H1 (cell line): ENCODE data around the gene PSMB11. TPM values are rescaled to one million over a fixed set of nuclear protein-coding genes. Genes with fewer than 3 reads are reported as not detected.

Experiments
- CTCF ChIA-PET: fragments of 300-600 bp; sonication (Branson Sonifier 250); formaldehyde crosslinking; loops from one replicate; lab custom pipeline; 2021; ENCODE audit not compliant: partially characterized antibody; lab: Charles Lee
- POLR2A ChIA-PET: fragments of 300-600 bp; sonication (Branson Sonifier 250); formaldehyde crosslinking; loops from one replicate; lab custom pipeline; 2021; ENCODE audit warnings: inconsistent platforms; ENCODE audit not compliant: partially characterized antibody; lab: Charles Lee
- DNase-seq, 2 experiments: peaks; one replicate each; pipeline versions ENCODE4 v3.0.0 to v3.0.0-alpha.2; 2010 to 2022; ENCODE audit warnings: low spot score in 2 of 2, low read depth in 1 of 2, mixed read lengths in 1 of 2
- FAIRE-seq: peaks from 2 replicates; lab custom pipeline; 2011; peaks lifted over from hg19 to GRCh38; lab: Jason Lieb, UNC
- H2AFZ ChIP-seq: 2 replicates; pipeline ENCODE4 v1.8.1; 2012; ENCODE audit warnings: low read length, inconsistent platforms
- H2AK5ac ChIP-seq: 2 replicates; pipeline ENCODE4 v1.6.1; 2013; ENCODE audit warnings: low read depth, low read length
- H2BK120ac ChIP-seq: replicated peaks from 2 replicates; pipeline ENCODE3; 2013; ENCODE audit warnings: low read depth, low read length, inconsistent platforms
- H2BK12ac ChIP-seq: 2 replicates; pipeline ENCODE4 v1.6.1; 2013; ENCODE audit warnings: low read depth, low read length
- H2BK15ac ChIP-seq: 2 replicates; pipeline ENCODE4 v1.6.1; 2013; ENCODE audit warnings: low read length
- H2BK20ac ChIP-seq: 2 replicates; pipeline ENCODE4 v1.6.1; 2013; ENCODE audit warnings: low read length
- H2BK5ac ChIP-seq: 2 replicates; pipeline ENCODE4 v1.6.1; 2013; ENCODE audit warnings: low read depth, low read length
- H3K14ac ChIP-seq: 2 replicates; pipeline ENCODE4 v1.6.1; 2013; ENCODE audit warnings: inconsistent platforms; ENCODE audit not compliant: insufficient read length
- H3K18ac ChIP-seq: 2 replicates; pipeline ENCODE4 v1.6.1; 2013; ENCODE audit warnings: low read length; ENCODE audit errors: extremely low read depth
- H3K23ac ChIP-seq: 2 replicates; pipeline ENCODE4 v1.6.1; 2013; ENCODE audit warnings: inconsistent platforms; ENCODE audit not compliant: insufficient read length
- H3K23me2 ChIP-seq: 2 replicates; pipeline ENCODE4 v1.6.1; 2013; ENCODE audit warnings: low read depth, low read length
- H3K27ac ChIP-seq: 2 replicates; pipeline ENCODE4 v1.6.1; 2011; ENCODE audit warnings: low read depth, low read length, inconsistent platforms
- H3K27me3 ChIP-seq, 4 experiments: replicated peaks in 1 of 4; 1 replicate in 1 of 4; 2 replicates in 3 of 4; pipeline versions ENCODE4 v1.6.1 to v1.8.1; 2011 to 2013; ENCODE audit warnings: low read length in 3 of 4, mild to moderate bottlenecking in 3 of 4, inconsistent platforms in 2 of 4, mixed read lengths in 2 of 4, moderate library complexity in 1 of 4; ENCODE audit not compliant: control insufficient read depth in 3 of 4, insufficient read depth in 3 of 4; ENCODE audit errors: extremely low read depth in 1 of 4
- H3K36me3 ChIP-seq, 4 experiments: 2 replicates each; pipeline versions ENCODE4 v1.6.1 to v1.8.1; 2011 to 2013; ENCODE audit warnings: mild to moderate bottlenecking in 4 of 4, low read length in 3 of 4, moderate library complexity in 2 of 4, control low read depth in 1 of 4, inconsistent platforms in 1 of 4; ENCODE audit not compliant: insufficient read depth in 4 of 4, control insufficient read depth in 2 of 4
- H3K4ac ChIP-seq: replicated peaks from 2 replicates; pipeline ENCODE3; 2013; ENCODE audit warnings: low read length, low read depth, mixed read lengths, inconsistent platforms; ENCODE audit not compliant: insufficient read length
- H3K4me1 ChIP-seq, 4 experiments: replicated peaks in 1 of 4; 1 replicate in 1 of 4; 2 replicates in 3 of 4; pipeline versions ENCODE4 v1.6.1 to v1.8.1; 2011 to 2013; ENCODE audit warnings: low read length in 3 of 4, inconsistent platforms in 2 of 4, mixed read lengths in 1 of 4; ENCODE audit not compliant: insufficient read depth in 4 of 4, control insufficient read depth in 3 of 4
- H3K4me2 ChIP-seq, 2 experiments: 2 replicates each; pipeline versions ENCODE4 v1.6.1 to v1.8.1; 2011 to 2013; ENCODE audit warnings: low read depth in 2 of 2, low read length in 2 of 2, control low read depth in 1 of 2, inconsistent platforms in 1 of 2, mild to moderate bottlenecking in 1 of 2; ENCODE audit not compliant: insufficient read depth in 1 of 2
- H3K4me3 ChIP-seq, 4 experiments: fragments of 200-600, 300-600 bp in 1 of 4; sonication (generic), shearing (Covaris generic), sonication (Bioruptor Twin) in 1 of 4; 2 replicates each; pipeline versions ENCODE4 v1.5.1 to v1.8.1; 2011 to 2016; ENCODE audit warnings: low read length in 4 of 4, low read depth in 3 of 4, control low read depth in 2 of 4, inconsistent platforms in 2 of 4, mild to moderate bottlenecking in 2 of 4, mixed read lengths in 1 of 4, moderate library complexity in 1 of 4; ENCODE audit not compliant: insufficient read depth in 2 of 4; ENCODE audit errors: extremely low read depth in 1 of 4
- H3K56ac ChIP-seq: replicated peaks from 2 replicates; pipeline ENCODE3; 2013; ENCODE audit warnings: low read depth, mild to moderate bottlenecking, mixed read lengths, low read length, inconsistent platforms; ENCODE audit not compliant: insufficient read length
- H3K79me1 ChIP-seq: 2 replicates; pipeline ENCODE4 v1.6.1; 2013; ENCODE audit warnings: low read depth, low read length, control low read depth
- H3K79me2 ChIP-seq, 2 experiments: 2 replicates each; pipeline versions ENCODE4 v1.6.1 to v1.8.1; 2012 to 2013; ENCODE audit warnings: low read length in 2 of 2, mild to moderate bottlenecking in 2 of 2, inconsistent platforms in 1 of 2; ENCODE audit not compliant: insufficient read depth in 2 of 2, control insufficient read depth in 1 of 2
- H3K9ac ChIP-seq, 4 experiments: replicated peaks in 1 of 4; 1 replicate in 1 of 4; 2 replicates in 3 of 4; pipeline versions ENCODE4 v1.6.1 to v1.8.1; 2011 to 2013; ENCODE audit warnings: low read depth in 3 of 4, low read length in 3 of 4, control low read depth in 2 of 4, mild to moderate bottlenecking in 2 of 4, moderate library complexity in 2 of 4, inconsistent platforms in 1 of 4; ENCODE audit errors: extremely low read depth in 1 of 4
- H3K9me3 ChIP-seq, 2 experiments: 2 replicates each; pipeline versions ENCODE4 v1.6.1 to v1.8.1; 2012 to 2013; ENCODE audit warnings: mild to moderate bottlenecking in 2 of 2, moderate library complexity in 2 of 2, control low read depth in 1 of 2, inconsistent platforms in 1 of 2, low read depth in 1 of 2, low read length in 1 of 2, mixed read lengths in 1 of 2; ENCODE audit not compliant: insufficient read depth in 2 of 2
- H4K20me1 ChIP-seq, 2 experiments: replicated peaks in 1 of 2; 2 replicates each; pipeline versions ENCODE3 to v1.8.1; 2011 to 2013; ENCODE audit warnings: inconsistent platforms in 2 of 2, low read length in 2 of 2, mild to moderate bottlenecking in 1 of 2; ENCODE audit not compliant: insufficient read depth in 2 of 2, control insufficient read depth in 1 of 2
- H4K5ac ChIP-seq: 2 replicates; pipeline ENCODE4 v1.6.1; 2013; ENCODE audit warnings: low read length, low read depth, mixed read lengths, inconsistent platforms; ENCODE audit not compliant: insufficient read length
- H4K8ac ChIP-seq: 2 replicates; pipeline ENCODE4 v1.8.0; 2013; ENCODE audit warnings: mild to moderate bottlenecking, moderate library complexity, low read length, inconsistent platforms; ENCODE audit not compliant: insufficient read depth; ENCODE audit errors: extremely low read depth
- H4K91ac ChIP-seq: replicated peaks from 2 replicates; pipeline ENCODE3; 2013; ENCODE audit warnings: low read length, mixed read lengths, inconsistent platforms; ENCODE audit not compliant: insufficient read length
- BRCA1 ChIP-seq: IDR thresholded peaks from 2 replicates; pipeline ENCODE4 v1.6.1; 2012; ENCODE audit warnings: low read depth, low read length, improper control_type of control experiment
- CHD1 ChIP-seq: IDR thresholded peaks from 2 replicates; pipeline ENCODE4 v1.6.1; 2012; ENCODE audit warnings: low read depth, low read length, improper control_type of control experiment
- JUN ChIP-seq: IDR thresholded peaks from 2 replicates; pipeline ENCODE4 v1.6.1; 2011; ENCODE audit warnings: low read depth, mild to moderate bottlenecking, improper control_type of control experiment, low read length
- MAFK ChIP-seq: IDR thresholded peaks from 2 replicates; pipeline ENCODE4 v1.6.1; 2012; ENCODE audit warnings: low read depth, mild to moderate bottlenecking, improper control_type of control experiment, low read length
- PHF8 ChIP-seq: fragments of 200-600 bp; sonication (generic); conservative IDR thresholded peaks from 2 replicates; pipeline ENCODE4 v1.7.1; 2012; ENCODE audit warnings: low read depth, mild to moderate bottlenecking, inconsistent platforms, low read length, moderate library complexity
- POLR2A ChIP-seq, 2 experiments: IDR thresholded peaks; 1 replicate in 1 of 2; 2 replicates in 1 of 2; pipeline ENCODE4 v1.6.1; 2011; ENCODE audit warnings: low read depth in 2 of 2, low read length in 2 of 2, mild to moderate bottlenecking in 2 of 2; ENCODE audit errors: control extremely low read depth in 1 of 2
- RBBP5 ChIP-seq: IDR thresholded peaks from 2 replicates; pipeline ENCODE4 v1.7.1; 2012; ENCODE audit warnings: low read depth, mild to moderate bottlenecking, inconsistent platforms, low read length, moderate library complexity, borderline replicate concordance
- RXRA ChIP-seq: IDR thresholded peaks from 2 replicates; pipeline ENCODE4 v1.6.1; 2011; ENCODE audit warnings: low read depth, mild to moderate bottlenecking, low read length, moderate library complexity; ENCODE audit not compliant: insufficient read depth
- TCF12 ChIP-seq: IDR thresholded peaks from 2 replicates; pipeline ENCODE4 v1.6.1; 2011; ENCODE audit warnings: low read depth, mild to moderate bottlenecking, low read length
- WGBS, 2 experiments: shearing (Covaris generic) in 1 of 2; methylation state at CpG; one replicate each; pipeline versions ENCODE4 v1.1.6 to v1.1.7; 2013 to 2015; ENCODE audit warnings: low lambda C conversion rate in 2 of 2, mixed read lengths in 2 of 2, inconsistent platforms in 1 of 2, low coverage in 1 of 2, missing lambda C conversion rate in 1 of 2; ENCODE audit not compliant: insufficient replicate concordance in 2 of 2, insufficient coverage in 1 of 2, insufficient read length in 1 of 2; ENCODE audit errors: extremely low coverage in 1 of 2, missing lambda C conversion rate in 1 of 2; 5-methylcytosine and 5-hydroxymethylcytosine counted together
- polyA plus RNA-seq, 7 experiments: library from polyadenylated mRNA; depleted of rRNA in 3 of 7; stranded (reverse) in 5 of 7; unstranded in 2 of 7; fragments of >200 nt in 5 of 7; fragments of 200-250 nt in 2 of 7; gene quantifications; 1 replicate in 5 of 7; 2 replicates in 1 of 7; 4 replicates in 1 of 7; pipeline versions ENCODE4 v1.2.1 to v1.2.3, GENCODE V29; 2011 to 2013; ENCODE audit warnings: missing spikeins in 2 of 7, mixed read lengths in 2 of 7
- total RNA-seq: library from RNA; stranded (reverse); fragmentation: NEBNext Ultra II Directional; extraction: Animal tissue kit (Norgen Biotek cat#: 25700); gene quantifications from 2 replicates; pipeline ENCODE4 v1.2.1, GENCODE V29; 2021

The PSMB11 gene
- total and polyA plus RNA-seq, 2 of the 8 experiments (the other 6 are each of a cell fraction or from before 2014, with no cell fraction given), result not detected

GRCh38 chr14:23078692-23079116 lies 36.7 kb downstream of the PSMB11 start:
- H3K9ac ChIP-seq, result no peak overlapping the region; a peak in 1 of 7 replicates
- no peaks in the 10 kb centered on the region for H3K4me1 ChIP-seq
- H4K5ac ChIP-seq, result no peak overlapping the region
- 87% methylated on average over 2 of the region's 2 CpGs; no CpG with 5 or more reads in 1 of the 2 experiments for WGBS, 2 experiments
- no peaks in the 10 kb centered on the region for H3K79me1 ChIP-seq
- H3K36me3 ChIP-seq, result peaks cover 34 to 84% (median 67%) of the 10 kb centered on the region in 4 experiments
- H4K91ac ChIP-seq, result no peak overlapping the region
- H3K18ac ChIP-seq, result no peak overlapping the region
- H3K4me3 ChIP-seq, result no peak overlapping the region
- H2AK5ac ChIP-seq, result no peak overlapping the region
- H3K27ac ChIP-seq, result no peak overlapping the region
- no peak overlapping the region for H3K4ac ChIP-seq
- ChIA-PET CTCF (interaction anchor here (1.0 to 4.7 kb wide), 10 partner anchors 8 to 214 kb away, joined by 3 to 56 read pairs (median 10); partner anchors contain the start of gene RNF212B), POLR2A (interaction anchor here (0.8 to 4.6 kb wide), 7 partner anchors 11 to 72 kb away, joined by 3 to 24 read pairs (median 4); partner anchors contain the start of genes ACIN1 and C14orf119)
- no peak overlapping the region for H3K56ac ChIP-seq
- no peak overlapping the region for H2BK15ac ChIP-seq
- H4K8ac ChIP-seq, result no peak overlapping the region
- DNase-seq, result no peak
- no peaks in the 10 kb centered on the region for H3K27me3 ChIP-seq
- H3K79me2 ChIP-seq, result peaks cover 4 to 10% of the 10 kb centered on the region in 2 experiments; a peak in 1 of 4 replicates
- H2BK12ac ChIP-seq, result no peak overlapping the region
- H2BK120ac ChIP-seq, result no peak overlapping the region
- H3K4me2 ChIP-seq, result no peak overlapping the region
- no peak for FAIRE-seq
- no peaks in the 10 kb centered on the region; the same call in 1 of the 2 replicates for H3K23me2 ChIP-seq
- peaks cover 1 to 12% of the 10 kb centered on the region in 2 experiments for H4K20me1 ChIP-seq
- no peaks in the 10 kb centered on the region; a peak in 1 of 4 replicates for H3K9me3 ChIP-seq
- no peak for TF ChIP-seq MAFK
- no peak for TF ChIP-seq RBBP5
- TF ChIP-seq PHF8, result no peak
- TF ChIP-seq RXRA, result no peak
- TF ChIP-seq POLR2A (IDR thresholded peaks at IDR 0.05; ENCODE audit: control extremely low read depth in 1 of 2, low read depth in 2 of 2, low read length in 2 of 2), result no peak
- TF ChIP-seq BRCA1, result no peak
- no peak for TF ChIP-seq TCF12
- TF ChIP-seq JUN, result no peak
- no peak for TF ChIP-seq CHD1
- H3K14ac ChIP-seq, result no peak overlapping the region
- no peak overlapping the region for H2BK5ac ChIP-seq
- no peak overlapping the region for H3K23ac ChIP-seq
- H2BK20ac ChIP-seq, result no peak overlapping the region
- H2AFZ ChIP-seq, result no peak overlapping the region
